GM23338 (cell line): ENCODE results near the gene SDHA. TPM values are rescaled to one million over a fixed set of nuclear protein-coding genes. Genes with fewer than 3 reads are reported as not detected.

Experiments used
- ATAC-seq: fragments of 200-7000 bp; cut with Tn5 transposase; 3 replicates; pipeline ENCODE4 v1.9.1; 2020
- DNase-seq: peaks from one replicate; pipeline ENCODE4 v3.0.0-alpha.2; 2015; ENCODE audit warnings: low spot score
- H2AFZ ChIP-seq: fragments of 200-600 bp; sonication (generic); 2 replicates; pipeline ENCODE4 v1.8.0; 2016; ENCODE audit warnings: antibody characterized with exemption, mild to moderate bottlenecking, moderate library complexity
- H3F3A ChIP-seq: fragments of 200-600 bp; sonication (generic); replicated peaks from 2 replicates; pipeline ENCODE4 v1.8.0; 2017; ENCODE audit warnings: antibody characterized with exemption, mixed run types, low read depth
- H3K27ac ChIP-seq: fragments of 200-600 bp; sonication (generic); 2 replicates; pipeline ENCODE4 v1.6.1; 2016; ENCODE audit warnings: low read depth
- H3K27me3 ChIP-seq: fragments of 200-600 bp; sonication (generic); 2 replicates; pipeline ENCODE4 v1.8.0; 2016; ENCODE audit warnings: mild to moderate bottlenecking, mixed run types, moderate library complexity; ENCODE audit not compliant: insufficient read depth
- H3K36me3 ChIP-seq: fragments of 200-600 bp; sonication (generic); 2 replicates; pipeline ENCODE4 v1.8.0; 2016; ENCODE audit warnings: mild to moderate bottlenecking; ENCODE audit not compliant: insufficient read depth
- H3K4me1 ChIP-seq: fragments of 200-600 bp; sonication (generic); 2 replicates; pipeline ENCODE4 v1.8.0; 2016; ENCODE audit warnings: mild to moderate bottlenecking, moderate library complexity; ENCODE audit not compliant: insufficient read depth
- H3K4me2 ChIP-seq: fragments of 200-600 bp; sonication (generic); 2 replicates; pipeline ENCODE4 v1.7.1; 2017; ENCODE audit warnings: mixed run types
- H3K4me3 ChIP-seq: fragments of 200-600 bp; sonication (generic); 2 replicates; pipeline ENCODE4 v1.6.1; 2016; ENCODE audit warnings: mixed run types
- H3K79me2 ChIP-seq: fragments of 200-600 bp; sonication (generic); replicated peaks from 2 replicates; pipeline ENCODE4 v1.8.0; 2017; ENCODE audit warnings: mild to moderate bottlenecking; ENCODE audit not compliant: insufficient read depth
- H3K9me2 ChIP-seq: fragments of 200-600 bp; sonication (generic); 2 replicates; pipeline ENCODE4 v1.8.0; 2017; ENCODE audit not compliant: insufficient read depth
- H4K20me1 ChIP-seq: fragments of 200-600 bp; sonication (generic); replicated peaks from 2 replicates; pipeline ENCODE4 v1.8.0; 2017; ENCODE audit warnings: mild to moderate bottlenecking; ENCODE audit not compliant: insufficient read depth
- H3K27ac Mint-ChIP-seq: 2 replicates; pipeline ENCODE4 v1.8.0; 2020; ENCODE audit warnings: inconsistent platforms, mild to moderate bottlenecking, moderate library complexity, mixed read lengths
- H3K27me3 Mint-ChIP-seq: 3 replicates; pipeline ENCODE4 v1.8.0; 2022; ENCODE audit warnings: low read depth, mild to moderate bottlenecking, moderate library complexity, mixed read lengths, inconsistent platforms; ENCODE audit not compliant: insufficient read depth, poor library complexity
- H3K36me3 Mint-ChIP-seq: 3 replicates; pipeline ENCODE4 v1.8.0; 2021; ENCODE audit warnings: low read depth, mild to moderate bottlenecking, inconsistent platforms, moderate library complexity, mixed read lengths
- H3K4me1 Mint-ChIP-seq: 3 replicates; pipeline ENCODE4 v1.8.0; 2020; ENCODE audit warnings: mild to moderate bottlenecking, inconsistent platforms, mixed read lengths
- H3K4me3 Mint-ChIP-seq: 3 replicates; pipeline ENCODE4 v1.8.0; 2021; ENCODE audit warnings: moderate library complexity, mild to moderate bottlenecking, inconsistent platforms, mixed read lengths
- H3K9me3 Mint-ChIP-seq: 3 replicates; pipeline ENCODE4 v1.8.0; 2020; ENCODE audit warnings: moderate library complexity, mild to moderate bottlenecking, inconsistent platforms, mixed read lengths
- CREB1 ChIP-seq: fragments of 250-450 bp; sonication (Bioruptor Pico); IDR thresholded peaks from 2 replicates; pipeline ENCODE4 v1.5.0; 2020; ENCODE audit warnings: low read depth, mild to moderate bottlenecking, moderate library complexity
- EZH2 ChIP-seq: fragments of 200-600 bp; sonication (generic); IDR thresholded peaks from one replicate; pipeline ENCODE4 v1.8.0; 2017; ENCODE audit warnings: antibody characterized with exemption, mild to moderate bottlenecking, low read depth; ENCODE audit not compliant: unreplicated experiment
- EZH2phosphoT487 ChIP-seq: fragments of 200-600 bp; sonication (generic); IDR thresholded peaks from one replicate; pipeline ENCODE4 v1.8.1; 2018; ENCODE audit warnings: antibody characterized with exemption; ENCODE audit not compliant: unreplicated experiment
- JUNB ChIP-seq: IDR thresholded peaks from one replicate; pipeline ENCODE4 v1.6.1; 2016; ENCODE audit warnings: antibody characterized with exemption; ENCODE audit not compliant: unreplicated experiment
- NANOG ChIP-seq: IDR thresholded peaks from 2 replicates; pipeline ENCODE4 v1.6.1; 2016; ENCODE audit warnings: antibody characterized with exemption, borderline replicate concordance
- POLR2AphosphoS5 ChIP-seq: IDR thresholded peaks from 2 replicates; pipeline ENCODE4 v1.6.1; 2016; ENCODE audit warnings: antibody characterized with exemption, low read depth
- STAT1 ChIP-seq: IDR thresholded peaks from one replicate; pipeline ENCODE4 v1.6.1; 2016; ENCODE audit warnings: antibody characterized with exemption; ENCODE audit not compliant: unreplicated experiment
- ZNF114 ChIP-seq: fragments of 250-450 bp; sonication (Bioruptor Pico); IDR thresholded peaks from 2 replicates; pipeline ENCODE4 v1.5.0; 2020; ENCODE audit warnings: mild to moderate bottlenecking, moderate library complexity
- ZNF331 ChIP-seq: fragments of 250-450 bp; sonication (Bioruptor Pico); IDR thresholded peaks from 2 replicates; pipeline ENCODE4 v1.5.0; 2020; ENCODE audit warnings: low read depth, mild to moderate bottlenecking, moderate library complexity
- polyA plus RNA-seq: library from polyadenylated mRNA; unstranded; fragments of >200 nt; fragmentation: Nextera tagmentation; extraction: Ambion mirVana; gene quantifications from 2 replicates; pipeline ENCODE4 v1.2.1, GENCODE V29; 2016
- total RNA-seq: library from RNA; depleted of rRNA; stranded (reverse); fragments of >200 nt; shearing (Covaris generic); gene quantifications from 2 replicates; pipeline ENCODE4 v1.2.3, GENCODE V29; 2014
- TF ChIP-seq, protein P1 (sequence below), 2 experiments: fragments of 200-600 bp in 1 of 2; sonication (generic) in 1 of 2; conservative IDR thresholded peaks; 2 replicates each; pipeline versions ENCODE4 v1.5.1 to v1.6.1; 2016 to 2017; ENCODE audit warnings: antibody characterized with exemption in 2 of 2, low read depth in 2 of 2, mild to moderate bottlenecking in 2 of 2, moderate library complexity in 1 of 2
- TF ChIP-seq, protein P2 (sequence below): fragments of 250-450 bp; sonication (Bioruptor Pico); IDR thresholded peaks from 2 replicates; pipeline ENCODE4 v1.5.0; 2020; ENCODE audit warnings: mild to moderate bottlenecking, moderate library complexity
- TF ChIP-seq, protein P3 (sequence below): IDR thresholded peaks from one replicate; pipeline ENCODE4 v1.6.1; 2018; ENCODE audit warnings: antibody characterized with exemption; ENCODE audit not compliant: unreplicated experiment
- TF ChIP-seq, protein P4 (sequence below): IDR thresholded peaks from 2 replicates; pipeline ENCODE4 v1.6.1; 2016; ENCODE audit warnings: antibody characterized with exemption

SDHA gene
- total and polyA plus RNA-seq, 2 experiments from 2014 or later: 62.2 to 70.6 TPM

DNA sequence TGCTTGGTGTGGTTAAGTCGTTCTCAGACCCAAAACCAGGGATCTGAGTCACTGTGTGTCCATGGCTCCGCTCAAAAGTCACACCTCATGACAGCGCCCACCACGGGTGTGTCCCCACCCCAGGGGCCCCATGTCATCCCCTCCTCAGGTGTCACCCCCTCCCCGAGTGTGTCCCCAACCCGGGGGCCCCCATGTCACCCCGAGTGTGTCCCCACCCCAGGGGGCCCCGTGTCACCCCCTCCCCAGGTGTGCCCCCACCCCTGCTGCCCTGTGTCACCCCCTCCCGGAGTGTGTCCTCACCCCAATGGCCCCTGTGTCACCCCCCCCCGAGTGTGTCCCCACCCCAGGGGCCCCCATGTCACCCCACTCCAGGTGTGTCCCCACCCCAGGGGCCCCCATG lies 21.8 kb upstream of the SDHA start:
- Histone ChIP-seq H3K27ac (no peak overlapping the region), H3K27me3 (no peaks in the 10 kb centered on the region), H3K36me3 (no peaks in the 10 kb centered on the region), H2AFZ (no peak overlapping the region), H3K4me2 (no peak overlapping the region), H3F3A (no peaks in the 10 kb centered on the region), H4K20me1 (no peaks in the 10 kb centered on the region; the same call in 1 of the 2 replicates), H3K4me3 (no peak overlapping the region), H3K4me1 (no peaks in the 10 kb centered on the region; the same call in 1 of the 2 replicates), H3K9me2 (no peaks in the 10 kb centered on the region), H3K79me2 (no peaks in the 10 kb centered on the region)
- peaks cover 11% of the 10 kb centered on the region for H3K27me3 Mint-ChIP-seq
- no peak overlapping the region for H3K4me3 Mint-ChIP-seq
- H3K9me3 Mint-ChIP-seq: no peaks in the 10 kb centered on the region
- H3K4me1 Mint-ChIP-seq: peaks cover 10% of the 10 kb centered on the region
- ATAC-seq: no peak
- no peaks in the 10 kb centered on the region; the same call in 2 of the 3 replicates for H3K36me3 Mint-ChIP-seq
- TF ChIP-seq, protein P1, sequence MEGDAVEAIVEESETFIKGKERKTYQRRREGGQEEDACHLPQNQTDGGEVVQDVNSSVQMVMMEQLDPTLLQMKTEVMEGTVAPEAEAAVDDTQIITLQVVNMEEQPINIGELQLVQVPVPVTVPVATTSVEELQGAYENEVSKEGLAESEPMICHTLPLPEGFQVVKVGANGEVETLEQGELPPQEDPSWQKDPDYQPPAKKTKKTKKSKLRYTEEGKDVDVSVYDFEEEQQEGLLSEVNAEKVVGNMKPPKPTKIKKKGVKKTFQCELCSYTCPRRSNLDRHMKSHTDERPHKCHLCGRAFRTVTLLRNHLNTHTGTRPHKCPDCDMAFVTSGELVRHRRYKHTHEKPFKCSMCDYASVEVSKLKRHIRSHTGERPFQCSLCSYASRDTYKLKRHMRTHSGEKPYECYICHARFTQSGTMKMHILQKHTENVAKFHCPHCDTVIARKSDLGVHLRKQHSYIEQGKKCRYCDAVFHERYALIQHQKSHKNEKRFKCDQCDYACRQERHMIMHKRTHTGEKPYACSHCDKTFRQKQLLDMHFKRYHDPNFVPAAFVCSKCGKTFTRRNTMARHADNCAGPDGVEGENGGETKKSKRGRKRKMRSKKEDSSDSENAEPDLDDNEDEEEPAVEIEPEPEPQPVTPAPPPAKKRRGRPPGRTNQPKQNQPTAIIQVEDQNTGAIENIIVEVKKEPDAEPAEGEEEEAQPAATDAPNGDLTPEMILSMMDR (conservative IDR thresholded peaks at IDR 0.05; ENCODE audit: low read depth in 2 of 2): no peak
- no peak for TF ChIP-seq ZNF114 (CRISPR knock-in tag)
- no peak for TF ChIP-seq CREB1
- TF ChIP-seq, protein P2, sequence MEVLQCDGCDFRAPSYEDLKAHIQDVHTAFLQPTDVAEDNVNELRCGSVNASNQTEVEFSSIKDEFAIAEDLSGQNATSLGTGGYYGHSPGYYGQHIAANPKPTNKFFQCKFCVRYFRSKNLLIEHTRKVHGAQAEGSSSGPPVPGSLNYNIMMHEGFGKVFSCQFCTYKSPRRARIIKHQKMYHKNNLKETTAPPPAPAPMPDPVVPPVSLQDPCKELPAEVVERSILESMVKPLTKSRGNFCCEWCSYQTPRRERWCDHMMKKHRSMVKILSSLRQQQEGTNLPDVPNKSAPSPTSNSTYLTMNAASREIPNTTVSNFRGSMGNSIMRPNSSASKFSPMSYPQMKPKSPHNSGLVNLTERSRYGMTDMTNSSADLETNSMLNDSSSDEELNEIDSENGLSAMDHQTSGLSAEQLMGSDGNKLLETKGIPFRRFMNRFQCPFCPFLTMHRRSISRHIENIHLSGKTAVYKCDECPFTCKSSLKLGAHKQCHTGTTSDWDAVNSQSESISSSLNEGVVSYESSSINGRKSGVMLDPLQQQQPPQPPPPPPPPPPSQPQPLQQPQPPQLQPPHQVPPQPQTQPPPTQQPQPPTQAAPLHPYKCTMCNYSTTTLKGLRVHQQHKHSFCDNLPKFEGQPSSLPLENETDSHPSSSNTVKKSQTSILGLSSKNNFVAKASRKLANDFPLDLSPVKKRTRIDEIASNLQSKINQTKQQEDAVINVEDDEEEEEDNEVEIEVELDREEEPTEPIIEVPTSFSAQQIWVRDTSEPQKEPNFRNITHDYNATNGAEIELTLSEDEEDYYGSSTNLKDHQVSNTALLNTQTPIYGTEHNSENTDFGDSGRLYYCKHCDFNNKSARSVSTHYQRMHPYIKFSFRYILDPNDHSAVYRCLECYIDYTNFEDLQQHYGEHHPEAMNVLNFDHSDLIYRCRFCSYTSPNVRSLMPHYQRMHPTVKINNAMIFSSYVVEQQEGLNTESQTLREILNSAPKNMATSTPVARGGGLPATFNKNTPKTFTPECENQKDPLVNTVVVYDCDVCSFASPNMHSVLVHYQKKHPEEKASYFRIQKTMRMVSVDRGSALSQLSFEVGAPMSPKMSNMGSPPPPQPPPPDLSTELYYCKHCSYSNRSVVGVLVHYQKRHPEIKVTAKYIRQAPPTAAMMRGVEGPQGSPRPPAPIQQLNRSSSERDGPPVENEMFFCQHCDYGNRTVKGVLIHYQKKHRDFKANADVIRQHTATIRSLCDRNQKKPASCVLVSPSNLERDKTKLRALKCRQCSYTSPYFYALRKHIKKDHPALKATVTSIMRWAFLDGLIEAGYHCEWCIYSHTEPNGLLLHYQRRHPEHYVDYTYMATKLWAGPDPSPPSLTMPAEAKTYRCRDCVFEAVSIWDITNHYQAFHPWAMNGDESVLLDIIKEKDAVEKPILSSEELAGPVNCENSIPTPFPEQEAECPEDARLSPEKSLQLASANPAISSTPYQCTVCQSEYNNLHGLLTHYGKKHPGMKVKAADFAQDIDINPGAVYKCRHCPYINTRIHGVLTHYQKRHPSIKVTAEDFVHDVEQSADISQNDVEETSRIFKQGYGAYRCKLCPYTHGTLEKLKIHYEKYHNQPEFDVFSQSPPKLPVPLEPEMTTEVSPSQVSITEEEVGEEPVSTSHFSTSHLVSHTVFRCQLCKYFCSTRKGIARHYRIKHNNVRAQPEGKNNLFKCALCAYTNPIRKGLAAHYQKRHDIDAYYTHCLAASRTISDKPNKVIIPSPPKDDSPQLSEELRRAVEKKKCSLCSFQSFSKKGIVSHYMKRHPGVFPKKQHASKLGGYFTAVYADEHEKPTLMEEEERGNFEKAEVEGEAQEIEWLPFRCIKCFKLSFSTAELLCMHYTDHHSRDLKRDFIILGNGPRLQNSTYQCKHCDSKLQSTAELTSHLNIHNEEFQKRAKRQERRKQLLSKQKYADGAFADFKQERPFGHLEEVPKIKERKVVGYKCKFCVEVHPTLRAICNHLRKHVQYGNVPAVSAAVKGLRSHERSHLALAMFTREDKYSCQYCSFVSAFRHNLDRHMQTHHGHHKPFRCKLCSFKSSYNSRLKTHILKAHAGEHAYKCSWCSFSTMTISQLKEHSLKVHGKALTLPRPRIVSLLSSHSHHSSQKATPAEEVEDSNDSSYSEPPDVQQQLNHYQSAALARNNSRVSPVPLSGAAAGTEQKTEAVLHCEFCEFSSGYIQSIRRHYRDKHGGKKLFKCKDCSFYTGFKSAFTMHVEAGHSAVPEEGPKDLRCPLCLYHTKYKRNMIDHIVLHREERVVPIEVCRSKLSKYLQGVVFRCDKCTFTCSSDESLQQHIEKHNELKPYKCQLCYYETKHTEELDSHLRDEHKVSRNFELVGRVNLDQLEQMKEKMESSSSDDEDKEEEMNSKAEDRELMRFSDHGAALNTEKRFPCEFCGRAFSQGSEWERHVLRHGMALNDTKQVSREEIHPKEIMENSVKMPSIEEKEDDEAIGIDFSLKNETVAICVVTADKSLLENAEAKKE (CRISPR knock-in tag): no peak
- no peak for TF ChIP-seq EZH2phosphoT487
- TF ChIP-seq, protein P3, sequence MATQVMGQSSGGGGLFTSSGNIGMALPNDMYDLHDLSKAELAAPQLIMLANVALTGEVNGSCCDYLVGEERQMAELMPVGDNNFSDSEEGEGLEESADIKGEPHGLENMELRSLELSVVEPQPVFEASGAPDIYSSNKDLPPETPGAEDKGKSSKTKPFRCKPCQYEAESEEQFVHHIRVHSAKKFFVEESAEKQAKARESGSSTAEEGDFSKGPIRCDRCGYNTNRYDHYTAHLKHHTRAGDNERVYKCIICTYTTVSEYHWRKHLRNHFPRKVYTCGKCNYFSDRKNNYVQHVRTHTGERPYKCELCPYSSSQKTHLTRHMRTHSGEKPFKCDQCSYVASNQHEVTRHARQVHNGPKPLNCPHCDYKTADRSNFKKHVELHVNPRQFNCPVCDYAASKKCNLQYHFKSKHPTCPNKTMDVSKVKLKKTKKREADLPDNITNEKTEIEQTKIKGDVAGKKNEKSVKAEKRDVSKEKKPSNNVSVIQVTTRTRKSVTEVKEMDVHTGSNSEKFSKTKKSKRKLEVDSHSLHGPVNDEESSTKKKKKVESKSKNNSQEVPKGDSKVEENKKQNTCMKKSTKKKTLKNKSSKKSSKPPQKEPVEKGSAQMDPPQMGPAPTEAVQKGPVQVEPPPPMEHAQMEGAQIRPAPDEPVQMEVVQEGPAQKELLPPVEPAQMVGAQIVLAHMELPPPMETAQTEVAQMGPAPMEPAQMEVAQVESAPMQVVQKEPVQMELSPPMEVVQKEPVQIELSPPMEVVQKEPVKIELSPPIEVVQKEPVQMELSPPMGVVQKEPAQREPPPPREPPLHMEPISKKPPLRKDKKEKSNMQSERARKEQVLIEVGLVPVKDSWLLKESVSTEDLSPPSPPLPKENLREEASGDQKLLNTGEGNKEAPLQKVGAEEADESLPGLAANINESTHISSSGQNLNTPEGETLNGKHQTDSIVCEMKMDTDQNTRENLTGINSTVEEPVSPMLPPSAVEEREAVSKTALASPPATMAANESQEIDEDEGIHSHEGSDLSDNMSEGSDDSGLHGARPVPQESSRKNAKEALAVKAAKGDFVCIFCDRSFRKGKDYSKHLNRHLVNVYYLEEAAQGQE: no peak
- TF ChIP-seq ZNF331 (CRISPR knock-in tag): no peak
- TF ChIP-seq, protein P4, sequence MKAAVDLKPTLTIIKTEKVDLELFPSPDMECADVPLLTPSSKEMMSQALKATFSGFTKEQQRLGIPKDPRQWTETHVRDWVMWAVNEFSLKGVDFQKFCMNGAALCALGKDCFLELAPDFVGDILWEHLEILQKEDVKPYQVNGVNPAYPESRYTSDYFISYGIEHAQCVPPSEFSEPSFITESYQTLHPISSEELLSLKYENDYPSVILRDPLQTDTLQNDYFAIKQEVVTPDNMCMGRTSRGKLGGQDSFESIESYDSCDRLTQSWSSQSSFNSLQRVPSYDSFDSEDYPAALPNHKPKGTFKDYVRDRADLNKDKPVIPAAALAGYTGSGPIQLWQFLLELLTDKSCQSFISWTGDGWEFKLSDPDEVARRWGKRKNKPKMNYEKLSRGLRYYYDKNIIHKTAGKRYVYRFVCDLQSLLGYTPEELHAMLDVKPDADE: no peak
- TF ChIP-seq POLR2AphosphoS5: no peak
- TF ChIP-seq JUNB: no peak
- TF ChIP-seq STAT1: no peak
- no peak for TF ChIP-seq EZH2
- TF ChIP-seq NANOG: no peak
- no peak for DNase-seq
- no peak overlapping the region for H3K27ac Mint-ChIP-seq
